Breast epithelium (tissue), 3 donors: ENCODE measurements around the gene KIN.

Experiments
- POLR2A ChIP-seq: fragments of 450-650 bp; IDR thresholded peaks from one replicate; pipeline ENCODE4 v1.6.1; 2016; ENCODE audit warnings: antibody characterized with exemption, mild to moderate bottlenecking, moderate library complexity
- POLR2AphosphoS5 ChIP-seq, 3 donors: sonication (generic); formaldehyde crosslinking; IDR thresholded peaks; one replicate each; pipeline ENCODE4 v1.6.1; 2017; ENCODE audit warnings: antibody characterized with exemption in 3 of 3
- TF ChIP-seq, protein P1 (sequence below), 3 donors: fragments of 450-650 bp; IDR thresholded peaks; one replicate each; pipeline ENCODE4 v1.5.1; 2016 to 2017; ENCODE audit warnings: antibody characterized with exemption in 3 of 3, mild to moderate bottlenecking in 3 of 3, moderate library complexity in 3 of 3

DNA sequence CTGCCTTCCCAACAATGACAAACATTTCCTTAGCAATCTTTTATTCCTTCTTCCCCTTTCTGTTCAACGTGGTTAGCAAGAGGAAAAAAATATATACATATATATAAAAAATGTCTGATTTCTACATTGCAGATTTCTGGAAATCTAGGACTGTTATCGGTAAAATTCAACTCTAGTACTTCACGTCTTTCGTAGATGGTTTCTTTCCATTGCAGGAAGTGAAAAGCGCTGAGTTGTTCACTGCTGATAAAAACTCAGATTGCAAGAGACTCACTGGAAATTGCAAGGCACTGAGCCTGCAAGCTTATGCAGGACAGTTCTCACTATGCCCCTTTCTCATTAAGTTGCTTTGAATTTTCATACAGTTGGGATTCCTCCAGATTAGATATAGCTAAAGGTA is 23.9 kb downstream of the KIN start:
- TF ChIP-seq, protein P1, sequence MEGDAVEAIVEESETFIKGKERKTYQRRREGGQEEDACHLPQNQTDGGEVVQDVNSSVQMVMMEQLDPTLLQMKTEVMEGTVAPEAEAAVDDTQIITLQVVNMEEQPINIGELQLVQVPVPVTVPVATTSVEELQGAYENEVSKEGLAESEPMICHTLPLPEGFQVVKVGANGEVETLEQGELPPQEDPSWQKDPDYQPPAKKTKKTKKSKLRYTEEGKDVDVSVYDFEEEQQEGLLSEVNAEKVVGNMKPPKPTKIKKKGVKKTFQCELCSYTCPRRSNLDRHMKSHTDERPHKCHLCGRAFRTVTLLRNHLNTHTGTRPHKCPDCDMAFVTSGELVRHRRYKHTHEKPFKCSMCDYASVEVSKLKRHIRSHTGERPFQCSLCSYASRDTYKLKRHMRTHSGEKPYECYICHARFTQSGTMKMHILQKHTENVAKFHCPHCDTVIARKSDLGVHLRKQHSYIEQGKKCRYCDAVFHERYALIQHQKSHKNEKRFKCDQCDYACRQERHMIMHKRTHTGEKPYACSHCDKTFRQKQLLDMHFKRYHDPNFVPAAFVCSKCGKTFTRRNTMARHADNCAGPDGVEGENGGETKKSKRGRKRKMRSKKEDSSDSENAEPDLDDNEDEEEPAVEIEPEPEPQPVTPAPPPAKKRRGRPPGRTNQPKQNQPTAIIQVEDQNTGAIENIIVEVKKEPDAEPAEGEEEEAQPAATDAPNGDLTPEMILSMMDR (IDR thresholded peaks at IDR 0.05), result no peak
- TF ChIP-seq POLR2A (no peak), POLR2AphosphoS5 (IDR thresholded peaks at IDR 0.05) (no peak)
